Right atrium auricular region (tissue), 2 donors: Measurements from ENCODE around the gene ATP2B2. TPM values are rescaled to one million over a fixed set of nuclear protein-coding genes. Genes with fewer than 3 reads are reported as not detected.

Source experiments
- DNase-seq: peaks from one replicate; pipeline ENCODE4 v3.0.0-alpha.2; 2019; ENCODE audit warnings: low spot score
- H3K27ac ChIP-seq, 2 donors: fragments of 200-600 bp; sonication (generic); 1 replicate in 1 of 2; 2 replicates in 1 of 2; pipeline ENCODE4 v1.5.1; 2016 to 2019
- H3K27me3 ChIP-seq, 2 donors: fragments of 200-600 bp; sonication (generic); one replicate each; pipeline versions ENCODE4 v1.5.1 to v1.6.0; 2017 to 2019
- H3K36me3 ChIP-seq: fragments of 200-600 bp; sonication (generic); one replicate; pipeline ENCODE4 v1.5.1; 2016
- H3K4me1 ChIP-seq, 2 donors: fragments of 200-600 bp; sonication (generic); one replicate each; pipeline versions ENCODE4 v1.5.1 to v1.6.0; 2017 to 2019
- H3K4me3 ChIP-seq, 2 donors: fragments of 200-600 bp; sonication (generic); 1 replicate in 1 of 2; 2 replicates in 1 of 2; pipeline ENCODE4 v1.5.1; 2017 to 2019; ENCODE audit warnings: mild to moderate bottlenecking in 1 of 2, moderate library complexity in 1 of 2
- H3K9me3 ChIP-seq, 2 donors: fragments of 200-600 bp; sonication (generic); one replicate each; pipeline ENCODE4 v1.5.1; 2019
- CTCF ChIP-seq, 2 donors: fragments of 200-600 bp; sonication (generic); IDR thresholded peaks; one replicate each; pipeline ENCODE4 v1.5.1; 2019; ENCODE audit warnings: antibody characterized with exemption in 2 of 2
- total RNA-seq, 2 donors: library from RNA; depleted of rRNA; stranded (reverse); fragments of >200 nt; gene quantifications; one replicate each; pipeline ENCODE4 v1.1.0, GENCODE V29; 2016

ATP2B2 gene
- total RNA-seq, 2 donors from 2014 or later = 0.12 to 0.15 TPM

GRCh38 chr3:10335190-10335738 lies 170.1 kb downstream of the ATP2B2 start:
- no peak overlapping the region for H3K27ac ChIP-seq
- TF ChIP-seq CTCF (IDR thresholded peaks at IDR 0.05) = no peak
- no peak overlapping the region for H3K4me3 ChIP-seq

GRCh38 chr3:10334459-10334858 lies 170.9 kb downstream of the ATP2B2 start:
- H3K4me3 ChIP-seq = no peak overlapping the region
- no peak for DNase-seq
- H3K27ac ChIP-seq = no peak overlapping the region
- H3K36me3 ChIP-seq = no peaks in the 10 kb centered on the region
- no peaks in the 10 kb centered on the region for H3K27me3 ChIP-seq
- no peak for TF ChIP-seq CTCF (IDR thresholded peaks at IDR 0.05)
- no peaks in the 10 kb centered on the region for H3K9me3 ChIP-seq
- no peaks in the 10 kb centered on the region for H3K4me1 ChIP-seq

More at GRCh38 chr3:10335190-10335738, 170.1 kb downstream of the ATP2B2 start:
- DNase-seq = no peak
- Histone ChIP-seq H3K27me3 (no peaks in the 10 kb centered on the region), H3K4me1 (no peaks in the 10 kb centered on the region), H3K36me3 (no peaks in the 10 kb centered on the region), H3K9me3 (no peaks in the 10 kb centered on the region)

DNA sequence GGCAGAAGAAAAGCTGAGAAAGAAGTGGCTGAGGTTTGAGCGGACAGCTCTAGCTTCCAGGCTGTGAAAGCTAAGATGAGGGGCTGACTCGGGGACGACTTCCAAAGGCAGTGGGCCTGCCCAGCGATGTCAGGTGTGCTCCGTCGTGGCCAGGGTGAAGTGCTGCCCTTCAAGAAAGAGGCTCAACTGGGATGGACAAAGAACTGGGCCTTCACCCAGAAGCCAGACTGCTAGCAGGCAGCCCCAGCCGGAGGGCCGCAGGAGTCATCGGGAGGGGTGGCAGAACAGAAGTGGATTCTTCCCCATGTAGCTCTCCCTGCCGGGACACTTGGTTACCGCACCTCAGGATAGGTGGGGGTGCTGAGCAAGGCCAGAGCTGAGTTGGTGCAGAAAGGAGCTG lies 171.3 kb downstream of the ATP2B2 start:
- no peak for DNase-seq
- no peaks in the 10 kb centered on the region for H3K4me1 ChIP-seq
- TF ChIP-seq CTCF (IDR thresholded peaks at IDR 0.05) = no peak
- no peak overlapping the region for H3K4me3 ChIP-seq
- no peaks in the 10 kb centered on the region for H3K27me3 ChIP-seq
- H3K27ac ChIP-seq = no peak overlapping the region
- no peaks in the 10 kb centered on the region for H3K36me3 ChIP-seq
- no peaks in the 10 kb centered on the region for H3K9me3 ChIP-seq

DNA sequence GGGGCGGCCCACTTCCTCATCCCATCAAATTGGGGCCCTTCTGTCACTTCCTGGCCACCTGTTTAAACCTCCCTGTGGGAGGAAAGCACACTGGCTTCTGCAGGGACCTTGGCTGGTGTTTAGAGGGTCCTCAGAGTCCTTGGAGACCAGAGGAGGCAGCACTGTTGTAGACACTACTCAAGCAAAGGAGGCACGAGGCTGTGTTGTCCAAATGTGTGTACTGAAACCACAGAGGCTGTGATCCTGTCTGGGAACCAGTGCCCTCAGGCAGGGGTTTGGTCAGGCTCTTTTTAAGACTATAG lies 172.1 kb downstream of the ATP2B2 start:
- TF ChIP-seq CTCF (IDR thresholded peaks at IDR 0.05) = no peak
- Histone ChIP-seq H3K27ac (no peak overlapping the region), H3K36me3 (no peaks in the 10 kb centered on the region), H3K27me3 (no peaks in the 10 kb centered on the region), H3K4me1 (no peaks in the 10 kb centered on the region), H3K9me3 (no peaks in the 10 kb centered on the region), H3K4me3 (no peak overlapping the region)
- no peak for DNase-seq

DNA sequence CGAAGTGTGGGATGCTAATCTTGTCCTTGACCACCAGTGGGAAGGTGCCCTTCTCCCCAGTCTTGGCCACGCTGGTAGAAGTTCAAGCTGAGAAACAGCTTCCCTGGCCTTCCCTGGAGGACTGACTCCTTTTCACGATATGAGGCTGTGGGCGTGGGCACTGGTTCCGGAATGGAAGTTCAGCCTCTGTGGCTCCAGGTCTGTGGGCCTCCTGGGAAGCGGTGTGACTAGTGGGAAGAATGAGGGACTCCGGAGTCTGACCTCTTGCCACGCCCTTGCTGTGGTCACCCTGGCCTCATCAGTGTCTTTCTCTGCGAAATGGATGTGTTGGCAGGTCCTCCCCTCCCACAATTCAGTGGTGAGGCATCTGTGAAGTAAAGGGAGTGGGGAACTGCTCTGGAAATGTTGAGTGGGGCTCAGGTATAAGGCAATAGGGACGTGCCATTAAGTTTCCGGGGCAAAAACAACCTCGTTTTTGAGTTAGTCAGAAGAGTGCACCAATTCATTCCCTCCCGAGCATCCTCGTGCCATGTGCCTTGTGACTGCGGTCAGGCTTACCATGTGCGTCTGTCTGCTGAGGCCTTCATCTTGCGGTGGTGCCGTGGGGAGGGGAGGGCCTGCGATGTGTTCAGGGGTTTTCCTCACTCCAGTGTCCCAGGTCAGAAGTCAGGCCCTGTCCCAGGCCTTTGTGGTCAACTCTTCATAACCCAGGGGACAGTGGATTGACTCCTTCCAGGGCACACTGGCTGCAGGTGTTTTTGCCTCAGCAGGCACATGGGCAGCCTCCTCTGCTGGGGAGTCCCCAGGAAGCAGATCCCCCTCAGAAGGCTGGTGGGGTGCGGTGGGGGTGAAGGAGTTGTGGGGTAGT lies 172.7 kb downstream of the ATP2B2 start:
- H3K36me3 ChIP-seq = no peaks in the 10 kb centered on the region
- TF ChIP-seq CTCF (IDR thresholded peaks at IDR 0.05) = no peak
- no peaks in the 10 kb centered on the region for H3K27me3 ChIP-seq
- DNase-seq = no peak
- H3K9me3 ChIP-seq = no peaks in the 10 kb centered on the region
- no peak overlapping the region for H3K4me3 ChIP-seq
- H3K27ac ChIP-seq = no peak overlapping the region
- H3K4me1 ChIP-seq = no peaks in the 10 kb centered on the region
